HepG2 (cell line): ENCODE measurements around the gene MRPS10. TPM values are rescaled to one million over a fixed set of nuclear protein-coding genes. Genes with fewer than 3 reads are reported as not detected.

Experiments
- ATF3 ChIP-seq: sonication (generic); formaldehyde crosslinking; IDR thresholded peaks from 2 replicates; pipeline ENCODE4 v1.4.0; 2020; ENCODE audit warnings: missing genetic modification reagents
- CHD4 ChIP-seq: fragments of 200-600 bp; sonication (generic); IDR thresholded peaks from 2 replicates; pipeline ENCODE4 v1.7.0; 2017; ENCODE audit warnings: mild to moderate bottlenecking, low read length, borderline replicate concordance
- CSRNP2 ChIP-seq: sonication (generic); formaldehyde crosslinking; conservative IDR thresholded peaks from 2 replicates; pipeline ENCODE4 v1.8.0; 2022; ENCODE audit warnings: low read depth, missing genetic modification reagents
- DDIT3 ChIP-seq: sonication (generic); formaldehyde crosslinking; IDR thresholded peaks from 2 replicates; pipeline ENCODE4 v1.4.0; 2020; ENCODE audit warnings: mild to moderate bottlenecking, missing genetic modification reagents
- EEA1 ChIP-seq: sonication (generic); formaldehyde crosslinking; IDR thresholded peaks from 2 replicates; pipeline ENCODE4 v1.5.1; 2020; ENCODE audit warnings: mild to moderate bottlenecking, missing genetic modification reagents, borderline replicate concordance
- FOXP4 ChIP-seq: sonication (generic); formaldehyde crosslinking; IDR thresholded peaks from 2 replicates; pipeline ENCODE4 v1.4.0; 2020; ENCODE audit warnings: missing genetic modification reagents
- GTF2F1 ChIP-seq: fragments of 150-350 bp; IDR thresholded peaks from 2 replicates; pipeline ENCODE4 v1.6.1; 2014; ENCODE audit warnings: low read length
- HINFP ChIP-seq: sonication (generic); formaldehyde crosslinking; IDR thresholded peaks from 2 replicates; pipeline ENCODE4 v1.4.0; 2020; ENCODE audit warnings: low read depth, mild to moderate bottlenecking, missing genetic modification reagents
- JUND ChIP-seq: sonication (generic); formaldehyde crosslinking; IDR thresholded peaks from 2 replicates; pipeline ENCODE4 v1.8.0; 2022; ENCODE audit warnings: mild to moderate bottlenecking, missing genetic modification reagents
- MAZ ChIP-seq, 2 experiments: sonication (generic) in 1 of 2; formaldehyde crosslinking in 1 of 2; IDR thresholded peaks; 2 replicates each; pipeline versions ENCODE4 v1.5.0 to v1.6.1; 2012 to 2020; ENCODE audit warnings: low read depth in 2 of 2, mild to moderate bottlenecking in 2 of 2, borderline replicate concordance in 1 of 2, improper control_type of control experiment in 1 of 2, low read length in 1 of 2, missing genetic modification reagents in 1 of 2, moderate library complexity in 1 of 2
- MEIS1 ChIP-seq: sonication (generic); formaldehyde crosslinking; IDR thresholded peaks from 2 replicates; pipeline ENCODE4 v1.9.0; 2021; ENCODE audit warnings: mild to moderate bottlenecking, missing genetic modification reagents, moderate library complexity, borderline replicate concordance
- NAIF1 ChIP-seq: sonication (generic); formaldehyde crosslinking; IDR thresholded peaks from 2 replicates; pipeline ENCODE4 v1.5.0; 2020; ENCODE audit warnings: mild to moderate bottlenecking, missing genetic modification reagents, borderline replicate concordance
- NFYB ChIP-seq: sonication (generic); formaldehyde crosslinking; IDR thresholded peaks from 2 replicates; pipeline ENCODE4 v1.4.0; 2020; ENCODE audit warnings: missing genetic modification reagents
- POLR2AphosphoS2 ChIP-seq: IDR thresholded peaks from 2 replicates; pipeline ENCODE4 v1.6.1; 2011; ENCODE audit warnings: low read depth, low read length, improper control_type of control experiment
- RARA ChIP-seq: IDR thresholded peaks from 2 replicates; pipeline ENCODE4 v1.6.1; 2016; ENCODE audit warnings: missing genetic modification reagents, missing compliant biosample characterization
- RORA ChIP-seq: sonication (generic); formaldehyde crosslinking; IDR thresholded peaks from 2 replicates; pipeline ENCODE4 v1.5.0; 2020; ENCODE audit warnings: mild to moderate bottlenecking, missing genetic modification reagents, moderate library complexity
- SCMH1 ChIP-seq: sonication (generic); formaldehyde crosslinking; IDR thresholded peaks from 2 replicates; pipeline ENCODE4 v1.9.0; 2021; ENCODE audit warnings: missing genetic modification reagents, mild to moderate bottlenecking, borderline replicate concordance
- SMAD9 ChIP-seq: sonication (generic); formaldehyde crosslinking; IDR thresholded peaks from 2 replicates; pipeline ENCODE4 v1.5.1; 2020; ENCODE audit warnings: mild to moderate bottlenecking, missing genetic modification reagents
- SNAPC2 ChIP-seq: sonication (generic); formaldehyde crosslinking; IDR thresholded peaks from 2 replicates; pipeline ENCODE4 v1.8.1; 2022; ENCODE audit warnings: mild to moderate bottlenecking, missing genetic modification reagents
- ZNF564 ChIP-seq: sonication (generic); formaldehyde crosslinking; IDR thresholded peaks from 2 replicates; pipeline ENCODE4 v1.8.1; 2023; ENCODE audit warnings: mild to moderate bottlenecking, missing genetic modification reagents
- ZNF710 ChIP-seq: sonication (generic); formaldehyde crosslinking; IDR thresholded peaks from 2 replicates; pipeline ENCODE4 v1.5.0; 2020; ENCODE audit warnings: mild to moderate bottlenecking, missing genetic modification reagents, borderline replicate concordance
- ZNF816 ChIP-seq: sonication (generic); formaldehyde crosslinking; IDR thresholded peaks from 2 replicates; pipeline ENCODE4 v1.8.0; 2022; ENCODE audit warnings: missing genetic modification reagents, mild to moderate bottlenecking, borderline replicate concordance
- ZSCAN25 ChIP-seq: sonication (generic); formaldehyde crosslinking; IDR thresholded peaks from 2 replicates; pipeline ENCODE4 v1.8.0; 2022; ENCODE audit warnings: mild to moderate bottlenecking, missing genetic modification reagents
- polyA plus RNA-seq, 8 experiments: library from polyadenylated mRNA; depleted of rRNA in 3 of 8; stranded (reverse) in 7 of 8; unstranded in 1 of 8; fragments of >200 nt; fragmentation: Illumina TruSeq in 4 of 8; extraction: Trizol in 4 of 8; gene quantifications; 2 replicates each; pipeline versions ENCODE4 v1.2.1 to v1.2.3, GENCODE V29; 2011 to 2016; ENCODE audit warnings: low read depth in 4 of 8, missing spikeins in 1 of 8, mixed read lengths in 1 of 8; ENCODE audit not compliant: insufficient read depth in 1 of 8
- total RNA-seq, 5 experiments: library from RNA; depleted of rRNA; stranded (reverse); fragments of >200 nt; fragmentation: Illumina TruSeq; extraction: Trizol; gene quantifications; 2 replicates each; pipeline ENCODE4 v1.2.3, GENCODE V29; 2016; ENCODE audit warnings: low read depth in 1 of 5

MRPS10 gene
- total and polyA plus RNA-seq, 2 of the 13 experiments (the other 11 are each of a cell fraction or from before 2014, with no cell fraction given) = 31.7 to 54.6 TPM

- no peak for TF ChIP-seq JUND
- no peak for TF ChIP-seq ZNF816
- no peak for TF ChIP-seq NAIF1 (CRISPR knock-in tag)
- no peak for TF ChIP-seq ATF3 (CRISPR knock-in tag)
- TF ChIP-seq RARA (CRISPR knock-in tag) = peak; percentile 68
- no peak for TF ChIP-seq HINFP
- TF ChIP-seq DDIT3 = no peak
- TF ChIP-seq FOXP4 = no peak
- TF ChIP-seq POLR2AphosphoS2 = no peak
- no peak for TF ChIP-seq CSRNP2 (CRISPR knock-in tag)
- no peak for TF ChIP-seq MEIS1 (CRISPR knock-in tag)
- no peak for TF ChIP-seq ZNF564 (CRISPR knock-in tag)
- no peak for TF ChIP-seq SNAPC2 (CRISPR knock-in tag)
- TF ChIP-seq GTF2F1 = no peak
- TF ChIP-seq CHD4 = no peak
- TF ChIP-seq SMAD9 (CRISPR knock-in tag) = no peak
- TF ChIP-seq RORA = no peak
- no peak for TF ChIP-seq MAZ (IDR thresholded peaks at IDR 0.05; ENCODE audit: borderline replicate concordance, low read depth, low read length)
- 0 out of 2 replicates have a peak, but pooled peaks have one; percentile 35 for TF ChIP-seq MAZ (CRISPR knock-in tag; IDR thresholded peaks at IDR 0.05; ENCODE audit: low read depth)
- TF ChIP-seq ZSCAN25 = peak; percentile 84
- TF ChIP-seq NFYB (CRISPR knock-in tag) = 0 out of 2 replicates have a peak, but pooled peaks have one; percentile 41
- no peak for TF ChIP-seq SCMH1
- TF ChIP-seq EEA1 (CRISPR knock-in tag) = no peak
- TF ChIP-seq ZNF710 = no peak
Observed at GRCh38 chr6:42162384-42162783, 55.3 kb downstream of the MRPS10 start (continued).
